Frontal cortex (tissue), 4 donors: ENCODE data around the gene FRMPD3. TPM values are rescaled to one million over a fixed set of nuclear protein-coding genes. Genes with fewer than 3 reads are reported as not detected.
"Not testable (repeated sequence)": the region's sequence is repeated elsewhere in the genome, so short reads cannot be mapped to it uniquely, and the experiment has no call there.

Experiments used
- DNase-seq, 2 donors: peaks; one replicate each; pipeline ENCODE4 v3.0.0; 2012; ENCODE audit warnings: low spot score in 2 of 2
- FAIRE-seq: peaks from 2 replicates; lab custom pipeline; 2012; peaks lifted over from hg19 to GRCh38; lab: Jason Lieb, UNC
- total RNA-seq: library from RNA; depleted of rRNA; stranded (reverse); fragments of >200 nt; gene quantifications from one replicate; pipeline ENCODE4 v1.2.3, GENCODE V29; 2014
- donor health status: control.
- donor health status: control.
- donor health status: control.

Gene FRMPD3
- total RNA-seq, 1 donor from 2014 or later: 1.6 TPM

DNA sequence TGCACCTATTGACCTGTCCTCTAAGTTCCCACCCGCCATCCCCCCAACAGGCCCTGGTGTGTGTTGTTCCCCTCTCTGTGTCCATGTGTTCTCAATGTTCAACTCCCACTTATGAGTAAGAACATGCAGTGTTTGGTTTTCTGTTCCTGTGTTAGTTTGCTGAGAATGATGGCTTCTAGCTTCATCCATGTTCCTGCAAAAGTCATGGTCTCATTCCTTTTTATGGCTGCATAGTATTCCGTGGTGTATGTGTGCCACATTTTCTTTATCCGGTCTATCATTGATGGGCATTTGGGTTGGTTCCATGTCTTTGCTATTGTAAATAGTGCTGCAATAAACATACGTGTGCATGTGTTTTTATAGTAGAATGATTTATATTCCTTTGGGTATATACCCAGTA lies 22.0 kb downstream of the FRMPD3 start:
- DNase-seq, FAIRE-seq: not testable (repeated sequence)

DNA sequence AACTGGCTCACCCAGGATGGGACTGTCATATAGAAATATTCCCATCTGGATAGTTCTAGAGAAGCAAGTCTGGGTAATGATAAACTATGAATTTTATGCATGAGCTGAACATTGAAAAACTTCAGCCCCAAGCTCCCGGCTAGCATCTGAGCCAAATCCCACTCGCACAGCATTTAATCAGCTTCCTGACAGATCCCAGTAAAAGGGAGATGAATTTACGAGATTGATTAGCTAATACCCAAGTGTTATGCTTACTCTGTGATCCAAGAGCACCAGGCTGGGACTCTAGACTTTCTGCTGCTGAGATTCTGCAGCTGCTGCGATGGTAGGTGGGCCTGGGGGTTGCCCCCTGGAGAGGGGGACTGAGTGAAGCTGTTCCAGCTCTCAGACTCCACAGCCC lies 28.0 kb downstream of the FRMPD3 start:
- FAIRE-seq: no peak
- DNase-seq: no peak

DNA sequence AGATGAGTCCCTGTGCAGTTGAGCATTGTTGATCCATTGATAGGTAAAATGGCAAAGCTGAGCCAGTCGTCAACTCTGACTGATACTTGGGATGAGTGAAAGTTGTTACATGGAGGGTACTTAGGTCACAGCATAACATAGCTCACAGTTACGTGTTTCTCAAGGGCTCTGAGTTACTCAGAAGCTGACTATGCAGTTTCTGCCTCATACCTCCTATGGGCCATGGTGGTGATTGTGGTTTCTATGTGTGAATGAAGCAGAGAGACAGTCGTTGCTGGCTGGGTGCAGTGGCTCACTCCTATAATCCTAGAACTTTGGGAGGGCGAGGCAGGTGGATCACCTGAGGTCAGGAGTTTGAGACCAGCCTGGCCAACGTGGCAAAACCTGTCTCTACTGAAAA lies 30.8 kb downstream of the FRMPD3 start:
- FAIRE-seq (no peak), DNase-seq (no peak)

DNA sequence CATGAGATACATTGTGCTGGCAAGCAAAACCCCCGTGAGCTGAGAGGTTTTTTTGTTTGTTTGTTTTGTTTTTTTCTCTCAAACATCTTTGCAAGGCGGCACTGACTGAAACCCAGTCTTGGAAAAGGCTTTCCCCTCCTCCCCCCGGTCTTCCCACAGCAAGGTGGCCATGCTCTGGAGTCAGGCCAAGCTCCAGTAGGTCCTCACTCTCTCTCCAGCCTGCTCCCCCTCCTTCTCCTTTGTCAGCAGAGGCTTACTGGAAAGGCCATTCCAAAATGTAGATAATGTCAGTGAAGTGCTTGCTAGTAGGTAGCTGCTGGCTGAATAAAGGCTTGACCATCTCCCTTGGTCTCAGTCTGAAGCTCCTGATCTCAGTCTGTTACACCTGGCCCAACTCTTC lies 32.6 kb downstream of the FRMPD3 start:
- no peak for DNase-seq
- no peak for FAIRE-seq

DNA sequence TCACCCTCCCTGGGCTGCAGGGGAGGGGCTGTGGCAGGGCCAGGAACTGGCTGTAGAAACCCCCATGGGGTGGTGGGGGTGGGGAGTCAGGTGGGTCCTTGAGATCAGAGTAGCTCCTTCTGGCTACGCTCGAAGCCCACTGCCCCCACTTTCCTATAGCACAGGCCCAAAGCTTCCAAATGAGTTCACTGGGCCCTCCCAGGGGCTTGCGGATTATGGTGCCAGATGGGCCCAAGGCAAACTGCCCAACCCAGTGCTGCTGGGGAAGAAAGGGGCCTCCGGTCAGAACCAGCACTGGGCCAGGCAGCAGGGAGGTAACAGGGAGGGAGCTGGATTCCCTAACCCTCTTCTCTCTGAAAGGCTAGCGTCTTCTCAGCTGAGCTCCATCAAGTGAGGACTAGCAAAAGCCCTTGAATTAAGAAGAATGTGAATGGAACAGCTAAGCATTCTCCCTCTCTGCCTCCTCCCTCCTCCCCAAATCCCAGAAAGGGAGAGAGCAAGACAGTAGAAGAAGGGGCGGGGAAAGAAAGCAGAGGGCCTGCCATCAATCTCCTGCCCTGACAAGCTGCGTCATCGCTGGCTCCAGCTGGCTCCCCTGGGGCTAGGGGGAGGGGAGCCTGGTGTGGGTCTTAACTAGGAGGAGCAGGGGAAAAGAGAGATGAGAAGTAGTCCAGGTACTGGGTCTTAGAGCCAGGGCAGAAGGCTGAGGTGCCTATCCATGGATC lies 34.7 kb downstream of the FRMPD3 start:
- FAIRE-seq: no peak
- no peak for DNase-seq

DNA sequence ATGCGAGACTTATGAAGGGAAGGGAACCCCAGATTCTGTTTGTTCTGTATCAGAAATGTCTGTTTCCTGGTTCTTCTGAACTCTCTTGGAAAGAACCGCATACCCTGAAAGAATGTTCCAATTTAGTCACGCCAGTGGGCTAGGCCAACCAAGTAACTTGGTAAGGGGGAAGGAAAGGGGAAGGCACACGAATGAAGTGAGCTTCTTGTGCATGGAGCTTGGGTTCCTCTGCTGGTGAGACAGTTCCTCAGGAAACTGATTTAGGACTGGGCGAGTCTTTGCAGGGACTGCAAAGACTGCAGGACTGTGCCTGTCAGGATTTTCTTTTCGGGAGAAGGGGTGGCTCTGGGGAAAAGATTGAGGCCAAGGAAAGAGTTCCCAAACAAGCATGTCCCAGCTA lies 35.6 kb downstream of the FRMPD3 start:
- DNase-seq: no peak
- FAIRE-seq: no peak

DNA sequence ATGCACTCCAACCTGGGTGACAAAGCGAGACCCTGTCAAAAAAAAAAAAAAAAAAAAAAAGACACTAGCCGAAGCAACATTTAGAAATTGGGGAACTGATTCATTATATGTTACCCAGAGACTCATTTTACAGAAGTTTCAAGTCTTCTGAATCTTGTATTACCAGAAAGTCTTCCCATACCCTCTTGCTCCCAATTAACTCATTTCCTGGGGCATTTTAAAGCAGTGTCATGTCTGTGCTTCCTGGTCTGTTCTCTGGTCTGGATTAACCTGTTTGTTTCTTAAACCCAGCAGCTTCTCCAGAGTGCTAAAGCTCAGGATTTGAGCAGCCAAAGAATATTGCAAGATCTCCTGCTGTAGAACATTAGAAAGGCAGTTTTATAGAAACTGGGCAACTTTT lies 43.7 kb downstream of the FRMPD3 start:
- FAIRE-seq (no peak), DNase-seq (no peak)

DNA sequence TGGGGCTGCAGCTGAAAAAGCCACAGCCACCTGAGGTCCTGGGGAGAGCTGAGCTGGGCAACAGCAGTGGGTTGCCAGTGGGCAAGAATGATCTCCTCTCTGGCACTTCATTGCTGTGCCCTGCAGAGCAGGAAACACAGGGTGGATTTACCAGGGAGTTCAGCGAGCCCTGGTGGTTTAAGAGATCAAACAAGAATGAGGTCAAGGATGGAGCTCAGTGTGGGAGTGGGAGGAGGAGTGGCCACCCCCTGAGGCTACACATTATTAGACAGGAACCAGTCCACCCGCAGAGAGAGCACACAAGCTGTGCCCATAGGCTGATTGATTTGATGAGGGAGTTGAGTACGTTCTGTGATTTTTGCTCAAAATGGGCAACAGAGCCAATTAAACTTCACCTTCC lies 47.3 kb downstream of the FRMPD3 start:
- FAIRE-seq (no peak), DNase-seq (no peak)

Other genes with a start within 250 kb of the FRMPD3 start
- gene NUP62CL, start 243.2 kb upstream of the FRMPD3 start, total RNA-seq: 1.6 TPM
- gene DNAAF6, start 243.0 kb upstream of the FRMPD3 start, total RNA-seq: not detected
- 20.8 TPM for gene PRPS1, start 178.9 kb downstream of the FRMPD3 start, total RNA-seq